WERI-Rb-1 (cell line): ENCODE measurements around the gene KCNC1.

Experiments
- DNase-seq: peaks from one replicate; pipeline ENCODE4 v3.0.0-alpha.2; 2020
- H3K27ac ChIP-seq: fragments of 250-450 bp; sonication (Bioruptor Pico); 2 replicates; pipeline ENCODE4 v1.5.1; 2020; ENCODE audit warnings: mild to moderate bottlenecking, moderate library complexity
- H3K27me3 ChIP-seq: fragments of 250-450 bp; sonication (Bioruptor Pico); 2 replicates; pipeline ENCODE4 v1.5.1; 2021; ENCODE audit warnings: mild to moderate bottlenecking, low read depth, moderate library complexity; ENCODE audit not compliant: insufficient read depth, severe bottlenecking
- H3K36me3 ChIP-seq: fragments of 250-450 bp; sonication (Bioruptor Pico); 2 replicates; pipeline ENCODE4 v1.5.1; 2020; ENCODE audit warnings: mild to moderate bottlenecking, moderate library complexity
- H3K4me3 ChIP-seq: 2 replicates; pipeline ENCODE4 v1.5.1; 2011; ENCODE audit warnings: low read depth, mild to moderate bottlenecking, control low read depth, low read length
- H3K9me3 ChIP-seq: fragments of 250-450 bp; sonication (Bioruptor Pico); 2 replicates; pipeline ENCODE4 v1.5.1; 2021; ENCODE audit warnings: mild to moderate bottlenecking, moderate library complexity; ENCODE audit not compliant: severe bottlenecking
- CTCF ChIP-seq: IDR thresholded peaks from 2 replicates; pipeline ENCODE4 v1.5.1; 2011; ENCODE audit warnings: low read depth, mild to moderate bottlenecking, control low read depth, inconsistent platforms, low read length

Gene KCNC1

GRCh38 chr11:17742019-17742418, 7.4 kb downstream of the KCNC1 start:
- H3K9me3 ChIP-seq: no peaks in the 10 kb centered on the region
- no peak for DNase-seq
- H3K4me3 ChIP-seq: no peak overlapping the region
- no peak for TF ChIP-seq CTCF
- no peak overlapping the region for H3K27ac ChIP-seq
- H3K27me3 ChIP-seq: no peaks in the 10 kb centered on the region
- peaks cover 41% of the 10 kb centered on the region for H3K36me3 ChIP-seq

GRCh38 chr11:17743026-17743807, 8.6 kb downstream of the KCNC1 start:
- no peak for TF ChIP-seq CTCF
- no peak overlapping the region; the same call in 1 of the 2 replicates for H3K27ac ChIP-seq
- no peak overlapping the region for H3K4me3 ChIP-seq
- DNase-seq: no peak
- H3K9me3 ChIP-seq: no peaks in the 10 kb centered on the region
- H3K27me3 ChIP-seq: no peaks in the 10 kb centered on the region
- peaks cover 37% of the 10 kb centered on the region for H3K36me3 ChIP-seq

GRCh38 chr11:17743808-17744119, 9.2 kb downstream of the KCNC1 start:
- Histone ChIP-seq H3K4me3 (no peak overlapping the region), H3K9me3 (no peaks in the 10 kb centered on the region), H3K27ac (no peak overlapping the region), H3K27me3 (no peaks in the 10 kb centered on the region), H3K36me3 (peaks cover 33% of the 10 kb centered on the region)
- no peak for DNase-seq
- TF ChIP-seq CTCF: no peak

GRCh38 chr11:17744151-17744940, 9.8 kb downstream of the KCNC1 start:
- Histone ChIP-seq H3K36me3 (peaks cover 32% of the 10 kb centered on the region), H3K4me3 (no peak overlapping the region), H3K27ac (no peak overlapping the region), H3K27me3 (no peaks in the 10 kb centered on the region), H3K9me3 (no peaks in the 10 kb centered on the region)
- TF ChIP-seq CTCF: no peak
- no peak for DNase-seq

GRCh38 chr11:17745023-17745772, 10.6 kb downstream of the KCNC1 start:
- Histone ChIP-seq H3K27ac (no peak overlapping the region), H3K36me3 (peaks cover 24% of the 10 kb centered on the region), H3K27me3 (no peaks in the 10 kb centered on the region), H3K9me3 (no peaks in the 10 kb centered on the region), H3K4me3 (no peak overlapping the region)
- no peak for TF ChIP-seq CTCF
- DNase-seq: no peak
